Spleen (tissue), 13 donors: ENCODE measurements around the gene PDCD4. TPM values are rescaled to one million over a fixed set of nuclear protein-coding genes. Genes with fewer than 3 reads are reported as not detected.

Experiments used
- DNase-seq: peaks from one replicate; pipeline ENCODE4 v3.0.0-alpha.2; 2020
- H3K27ac ChIP-seq, 8 donors: fragments of 200-600 bp; sonication (generic) in 7 of 8; 1 replicate in 4 of 8; 2 replicates in 4 of 8; pipeline versions ENCODE4 v1.5.0 to v1.8.0; 2016 to 2021; ENCODE audit warnings: inconsistent platforms in 4 of 8, mild to moderate bottlenecking in 4 of 8, moderate library complexity in 1 of 8
- H3K27me3 ChIP-seq, 7 donors: fragments of 200-600 bp; sonication (generic) in 6 of 7; replicated peaks in 1 of 7; 1 replicate in 4 of 7; 2 replicates in 3 of 7; pipeline versions ENCODE4 v1.5.0 to v1.8.0; 2016 to 2021; ENCODE audit warnings: inconsistent platforms in 3 of 7, mild to moderate bottlenecking in 1 of 7
- H3K36me3 ChIP-seq, 6 donors: fragments of 200-600 bp; sonication (generic) in 5 of 6; 1 replicate in 4 of 6; 2 replicates in 2 of 6; pipeline versions ENCODE4 v1.5.0 to v1.8.0; 2016 to 2021; ENCODE audit warnings: inconsistent platforms in 2 of 6
- H3K4me1 ChIP-seq, 6 donors: fragments of 200-600 bp; sonication (generic) in 5 of 6; 1 replicate in 3 of 6; 2 replicates in 3 of 6; pipeline versions ENCODE4 v1.5.0 to v1.8.0; 2016 to 2021; ENCODE audit warnings: inconsistent platforms in 3 of 6
- H3K4me3 ChIP-seq, 8 donors: fragments of 200-600 bp; sonication (generic) in 7 of 8; 1 replicate in 4 of 8; 2 replicates in 4 of 8; pipeline versions ENCODE4 v1.5.0 to v1.8.0; 2016 to 2021; ENCODE audit warnings: inconsistent platforms in 4 of 8, mild to moderate bottlenecking in 4 of 8, moderate library complexity in 2 of 8
- H3K9me3 ChIP-seq, 8 donors: fragments of 200-600 bp; sonication (generic) in 7 of 8; 1 replicate in 4 of 8; 2 replicates in 4 of 8; pipeline versions ENCODE4 v1.5.0 to v1.8.0; 2016 to 2021; ENCODE audit warnings: inconsistent platforms in 4 of 8
- CTCF ChIP-seq, 11 experiments: fragments of 200-600 bp in 7 of 11; fragments of 450-650 bp in 4 of 11; sonication (generic) in 4 of 11; IDR thresholded peaks in 8 of 11; conservative IDR thresholded peaks in 3 of 11; 1 replicate in 7 of 11; 2 replicates in 4 of 11; pipeline versions ENCODE4 v1.4.0 to v1.8.0; 2016 to 2021; ENCODE audit warnings: antibody characterized with exemption in 11 of 11, inconsistent platforms in 4 of 11, mild to moderate bottlenecking in 1 of 11
- POLR2A ChIP-seq, 3 donors: fragments of 450-650 bp; IDR thresholded peaks; one replicate each; pipeline ENCODE4 v1.5.1; 2017; ENCODE audit warnings: antibody characterized with exemption in 3 of 3, mild to moderate bottlenecking in 1 of 3
- POLR2AphosphoS5 ChIP-seq, 3 donors: sonication (generic); formaldehyde crosslinking; IDR thresholded peaks; one replicate each; pipeline ENCODE4 v1.5.1; 2017; ENCODE audit warnings: antibody characterized with exemption in 3 of 3
- WGBS, 5 donors: extraction: QIAGEN DNeasy Blood & Tissue Kit in 3 of 5; methylation state at CpG; one replicate each; pipeline versions ENCODE4 v1.1.5 to v1.1.7; 2013 to 2018; 5-methylcytosine and 5-hydroxymethylcytosine counted together
- intact Hi-C: fragments of 100-400 bp; cut with DNase I; formaldehyde crosslinking; loops from one replicate; pipeline ENCODE4 v1.15.0; 2023; ENCODE audit warnings: low total_unique reads
- long read RNA-seq, 2 donors: transcript quantifications; one replicate each; lab custom pipeline, GENCODE V29; 2026
- polyA plus RNA-seq, 3 donors: library from polyadenylated mRNA; stranded (reverse); fragments of 200-250 nt; gene quantifications; one replicate each; pipeline ENCODE4 v1.2.1, GENCODE V29; 2013
- total RNA-seq, 7 donors: library from RNA; depleted of rRNA in 3 of 7; stranded (reverse); fragments of >200 nt in 3 of 7; fragmentation: NEBNext Ultra II Directional in 4 of 7; extraction: Animal tissue kit (Norgen Biotek cat#: 25700) in 4 of 7; gene quantifications; one replicate each; pipeline versions ENCODE4 v1.1.0 to v1.2.1, GENCODE V29; 2016 to 2021
- donor health status: healthy with polysubstance abuse.
- donor health status: DM: no; HTN: no; CAD: no; lungs with moderate emphysema.
- donor health status: DM: no; HTN: no; CAD: no.
- donor health status: Bipolar disorder and iron deficiency.
- donor health status: healthy.
- donor health status: DM: no; HTN: no; CAD: no.
- donor health status: DM: yes; HTN: yes; CAD: no.

The PDCD4 gene
- 100 to 1,000 TPM; 128 to 201 (median 146) TPM for total RNA-seq
- polyA plus RNA-seq: 100 to 1,000 TPM; 121 to 204 (median 176) TPM
- long read RNA-seq, donor 1, transcript PDCD4-201 (12 exons, 3,602 nt): major isoform, 12 of 22 reads
- long read RNA-seq, donor 1, partial matches to known transcripts: 10 of 22 reads
- long read RNA-seq, donor 1, other reads (novel, unspliced or antisense): 0 of 22 reads
- long read RNA-seq, donor 2, transcript PDCD4-201 (12 exons, 3,602 nt): major isoform, 16 of 38 reads
- long read RNA-seq, donor 2, partial matches to known transcripts: 10 of 38 reads
- long read RNA-seq, donor 2, other reads (novel, unspliced or antisense): 11 of 38 reads

- Histone ChIP-seq H3K36me3 (peaks cover 0 to 10% (median 0%) of the 10 kb centered on the region in 6 donors), H3K27me3 (no peaks in the 10 kb centered on the region), H3K27ac (peak within 1 kb of the TSS; percentile 96 to 100 (median 99)), H3K9me3 (no peaks in the 10 kb centered on the region), H3K4me1 (peaks cover 54 to 88% (median 78%) of the 10 kb centered on the region in 6 donors), H3K4me3 (peak within 1 kb of the TSS; percentile 78 to 96 (median 90))
- peak; percentile 98 for DNase-seq
- TF ChIP-seq CTCF (IDR thresholded peaks at IDR 0.05 in 8 of 11, conservative IDR thresholded peaks at IDR 0.05 in 3 of 11): peak in 1 of 11 experiments; percentile 7
- TF ChIP-seq POLR2A (IDR thresholded peaks at IDR 0.05): peak; percentile 14 to 90 (median 83)
- TF ChIP-seq POLR2AphosphoS5 (IDR thresholded peaks at IDR 0.05): peak; percentile 96 to 98 (median 98)
- WGBS, 5 donors: 0 to 1% (median 1%) methylated on average over 37 to 47 of the region's 47 CpGs
- intact Hi-C loops: loop anchor here (5.0 kb wide), 1 partner anchor 69 kb away; no protein-coding TSS in a partner anchor
Measured at GRCh38 chr10:110871298-110872084, at the start of gene PDCD4. PDCD4 (plus strand) TSS chr10:110871928; CDS start chr10:110876028, 4,100 bp downstream.

GRCh38 chr10:110822035-110822711 is 49.6 kb upstream of the PDCD4 start:
- intact Hi-C loops: no loop called here
- no peaks in the 10 kb centered on the region for H3K36me3 ChIP-seq
- H3K9me3 ChIP-seq: no peaks in the 10 kb centered on the region
- DNase-seq: no peak
- H3K27ac ChIP-seq: no peak overlapping the region
- H3K27me3 ChIP-seq: no peaks in the 10 kb centered on the region
- WGBS, 5 donors: 57 to 75% (median 74%) methylated on average over 4 of the region's 4 CpGs
- no peak overlapping the region for H3K4me3 ChIP-seq
- peaks cover 4 to 40% (median 11%) of the 10 kb centered on the region in 6 donors for H3K4me1 ChIP-seq
- TF ChIP-seq POLR2AphosphoS5 (IDR thresholded peaks at IDR 0.05) (no peak), POLR2A (IDR thresholded peaks at IDR 0.05) (no peak), CTCF (IDR thresholded peaks at IDR 0.05 in 8 of 11, conservative IDR thresholded peaks at IDR 0.05 in 3 of 11) (no peak)

- no peak for DNase-seq
- 90 to 97% (median 94%) methylated on average over 8 of the region's 8 CpGs for WGBS, 5 donors
- Histone ChIP-seq H3K9me3 (no peaks in the 10 kb centered on the region), H3K27ac (no peak overlapping the region), H3K4me3 (no peak overlapping the region), H3K27me3 (no peaks in the 10 kb centered on the region), H3K36me3 (no peaks in the 10 kb centered on the region), H3K4me1 (peaks cover 4 to 34% (median 11%) of the 10 kb centered on the region in 6 donors)
- intact Hi-C loops: no loop called here
- TF ChIP-seq CTCF (IDR thresholded peaks at IDR 0.05 in 8 of 11, conservative IDR thresholded peaks at IDR 0.05 in 3 of 11) (no peak), POLR2AphosphoS5 (IDR thresholded peaks at IDR 0.05) (no peak), POLR2A (IDR thresholded peaks at IDR 0.05) (no peak)
Measured at GRCh38 chr10:110822712-110823311, 48.9 kb upstream of the PDCD4 start.
